Heart left ventricle (tissue), 16 donors: Measurements from ENCODE around the gene NDFIP1. TPM values are rescaled to one million over a fixed set of nuclear protein-coding genes. Genes with fewer than 3 reads are reported as not detected.

Experiments
- ATAC-seq, 4 donors: fragments of 200-7000 bp; cut with Tn5 transposase; one replicate each; pipeline ENCODE4 v1.9.1; 2020 to 2022; ENCODE audit warnings: moderate library complexity in 4 of 4, mild to moderate bottlenecking in 3 of 4, moderate number of reproducible peaks in 1 of 4
- DNase-seq, 5 donors: peaks; one replicate each; pipeline ENCODE4 v3.0.0-alpha.2; 2020
- H3K27ac ChIP-seq, 12 donors: fragments of 200-600 bp; sonication (generic) in 4 of 12; one replicate each; pipeline versions ENCODE4 v1.5.0 to v1.8.0; 2016 to 2022; ENCODE audit warnings: mild to moderate bottlenecking in 2 of 12
- H3K27me3 ChIP-seq, 9 donors: fragments of 200-600 bp; sonication (generic) in 2 of 9; one replicate each; pipeline versions ENCODE4 v1.5.1 to v1.8.0; 2016 to 2022; ENCODE audit warnings: mild to moderate bottlenecking in 3 of 9
- H3K36me3 ChIP-seq, 9 donors: fragments of 200-600 bp; sonication (generic) in 2 of 9; one replicate each; pipeline versions ENCODE4 v1.5.0 to v1.8.0; 2018 to 2022; ENCODE audit warnings: mild to moderate bottlenecking in 2 of 9
- H3K4me1 ChIP-seq, 12 donors: fragments of 200-600 bp; sonication (generic) in 4 of 12; one replicate each; pipeline versions ENCODE4 v1.5.0 to v1.8.0; 2016 to 2022; ENCODE audit warnings: mild to moderate bottlenecking in 3 of 12
- H3K4me3 ChIP-seq, 12 donors: fragments of 200-600 bp; sonication (generic) in 4 of 12; one replicate each; pipeline versions ENCODE4 v1.5.0 to v1.8.0; 2017 to 2022; ENCODE audit warnings: mild to moderate bottlenecking in 9 of 12, moderate library complexity in 4 of 12
- H3K9me3 ChIP-seq, 12 donors: fragments of 200-600 bp; sonication (generic) in 4 of 12; one replicate each; pipeline versions ENCODE4 v1.5.0 to v1.8.0; 2016 to 2022; ENCODE audit warnings: mild to moderate bottlenecking in 1 of 12
- CTCF ChIP-seq, 12 donors: fragments of 200-600 bp; sonication (generic) in 4 of 12; IDR thresholded peaks; one replicate each; pipeline versions ENCODE4 v1.5.0 to v1.8.0; 2018 to 2022; ENCODE audit warnings: antibody characterized with exemption in 12 of 12, mild to moderate bottlenecking in 5 of 12
- POLR2A ChIP-seq, 2 donors: fragments of 450-650 bp; IDR thresholded peaks; one replicate each; pipeline ENCODE4 v1.6.1; 2017; ENCODE audit warnings: antibody characterized with exemption in 2 of 2, mild to moderate bottlenecking in 2 of 2, moderate library complexity in 2 of 2
- WGBS, 4 donors: extraction: QIAGEN DNeasy Blood & Tissue Kit in 2 of 4; methylation state at CpG; one replicate each; pipeline versions ENCODE4 v1.1.5 to v1.1.7; 2013 to 2018; 5-methylcytosine and 5-hydroxymethylcytosine counted together
- intact Hi-C, 10 donors: fragments of 100-400 bp; cut with DNase I; formaldehyde crosslinking; loops; one replicate each; pipeline versions ENCODE4 v1.11.1 to v1.14.2; 2022
- polyA plus RNA-seq, 2 donors: library from polyadenylated mRNA; stranded (reverse); fragments of 200-250 nt; gene quantifications; one replicate each; pipeline ENCODE4 v1.2.3, GENCODE V29; 2013
- total RNA-seq, 9 donors: library from RNA; depleted of rRNA in 2 of 9; stranded (reverse); fragments of >200 nt in 2 of 9; fragmentation: NEBNext Ultra II Directional in 3 of 9; extraction: Animal tissue kit (Norgen Biotek cat#: 25700) in 3 of 9; gene quantifications; one replicate each; pipeline versions ENCODE4 v1.1.0 to v1.2.4, GENCODE V29; 2016 to 2023
- donor health status: ischemic (EF 13 %, LVEDD 7.1; RV severe dilation, severe dysfunction).
- donor health status: healthy with polysubstance abuse.
- donor health status: DM: no; HTN: yes; CAD: no.
- donor health status: DM: no; HTN: no; CAD: no.
- donor health status: ischemic (EF 25% LVEDD 6.9; RV normal size, moderate dysfunction).
- donor health status: ischemic (EF 25% LVEDD 5.7; RV mildly dilated, moderate dysfunction).
- donor health status: healthy.
- donor health status: DM: yes; HTN: yes; CAD: no.
- donor health status: ischemic (EF 35%, LVEDD 5.7; RV mildly dilated, moderate dysfunction).
- donor health status: nonischemic (EF 11% LVEDD 7.7; RV severe dilation, severe dysfunction).
- donor health status: DM: yes; HTN: yes; CAD: no.
- donor health status: PGD.
- donor health status: ischemic (EF 29% LVEDD 5.4; RV normal size, mild dysfunction).
- donor health status: nonischemic (EF 23%, LVEDD 6.1; RV moderate dilation, normal function).

NDFIP1 gene
- total and polyA plus RNA-seq, 11 donors = 26.6 to 69.3 (median 61.0) TPM

- TF ChIP-seq CTCF (IDR thresholded peaks at IDR 0.05) (no peak), POLR2A (IDR thresholded peaks at IDR 0.05) (no peak)
- H3K9me3 ChIP-seq = no peaks in the 10 kb centered on the region
- no peak overlapping the region for H3K4me3 ChIP-seq
- intact Hi-C loops = no loop called here
- H3K4me1 ChIP-seq = no peaks in the 10 kb centered on the region
- H3K27me3 ChIP-seq = no peaks in the 10 kb centered on the region
- 65 to 70% (median 68%) methylated on average over 3 of the region's 3 CpGs for WGBS, 4 donors
- DNase-seq (no peak), ATAC-seq (no peak)
- no peaks in the 10 kb centered on the region for H3K36me3 ChIP-seq
- no peak overlapping the region for H3K27ac ChIP-seq
Measured at GRCh38 chr5:142072488-142072887, 36.1 kb upstream of the NDFIP1 start.

GRCh38 chr5:142073362-142073988 lies 35.1 kb upstream of the NDFIP1 start:
- no peaks in the 10 kb centered on the region for H3K9me3 ChIP-seq
- H3K4me3 ChIP-seq = no peak overlapping the region
- H3K27me3 ChIP-seq = no peaks in the 10 kb centered on the region
- no peak overlapping the region for H3K27ac ChIP-seq
- TF ChIP-seq CTCF (IDR thresholded peaks at IDR 0.05) (no peak), POLR2A (IDR thresholded peaks at IDR 0.05) (no peak)
- no peaks in the 10 kb centered on the region for H3K36me3 ChIP-seq
- WGBS, 4 donors = 91 to 98% (median 92%) methylated on average over 2 of the region's 2 CpGs
- H3K4me1 ChIP-seq = no peaks in the 10 kb centered on the region
- ATAC-seq = no peak
- DNase-seq = no peak
- intact Hi-C loops = no loop called here

GRCh38 chr5:142074006-142074405 lies 34.6 kb upstream of the NDFIP1 start:
- no peak overlapping the region for H3K27ac ChIP-seq
- no peak for DNase-seq
- 91 to 96% (median 93%) methylated on average over 2 of the region's 2 CpGs for WGBS, 4 donors
- H3K4me1 ChIP-seq = no peaks in the 10 kb centered on the region
- no peaks in the 10 kb centered on the region for H3K27me3 ChIP-seq
- TF ChIP-seq POLR2A (IDR thresholded peaks at IDR 0.05) (no peak), CTCF (IDR thresholded peaks at IDR 0.05) (no peak)
- no peaks in the 10 kb centered on the region for H3K9me3 ChIP-seq
- intact Hi-C loops = no loop called here
- ATAC-seq = no peak
- no peaks in the 10 kb centered on the region for H3K36me3 ChIP-seq
- no peak overlapping the region for H3K4me3 ChIP-seq

GRCh38 chr5:142078221-142078620 lies 30.4 kb upstream of the NDFIP1 start:
- Histone ChIP-seq H3K27ac (no peak overlapping the region), H3K9me3 (no peaks in the 10 kb centered on the region), H3K4me3 (no peak overlapping the region), H3K27me3 (no peaks in the 10 kb centered on the region), H3K4me1 (no peaks in the 10 kb centered on the region), H3K36me3 (no peaks in the 10 kb centered on the region)
- ATAC-seq = no peak
- TF ChIP-seq POLR2A (IDR thresholded peaks at IDR 0.05) (no peak), CTCF (IDR thresholded peaks at IDR 0.05) (no peak)
- intact Hi-C loops = no loop called here
- 83 to 89% (median 86%) methylated on average over 3 of the region's 3 CpGs for WGBS, 4 donors
- no peak for DNase-seq
